Testis (tissue), 3 donors: ENCODE results near the gene ABCC4. TPM values are rescaled to one million over a fixed set of nuclear protein-coding genes. Genes with fewer than 3 reads are reported as not detected.

Experiments
- DNase-seq: peaks from one replicate; pipeline ENCODE4 v3.0.0-alpha.2; 2019
- H3K27ac ChIP-seq, 2 donors: fragments of 200-600 bp; sonication (generic); one replicate each; pipeline ENCODE4 v1.5.1; 2019
- H3K27me3 ChIP-seq: fragments of 200-600 bp; sonication (generic); one replicate; pipeline ENCODE4 v1.5.1; 2019
- H3K36me3 ChIP-seq: fragments of 200-600 bp; sonication (generic); one replicate; pipeline ENCODE4 v1.5.1; 2017; ENCODE audit warnings: low read depth; ENCODE audit errors: missing control alignments
- H3K4me1 ChIP-seq: fragments of 200-600 bp; sonication (generic); one replicate; pipeline ENCODE4 v1.5.1; 2019
- H3K4me3 ChIP-seq, 2 donors: fragments of 200-600 bp; sonication (generic); one replicate each; pipeline ENCODE4 v1.5.1; 2017 to 2019
- H3K9me3 ChIP-seq: fragments of 200-600 bp; sonication (generic); one replicate; pipeline ENCODE4 v1.5.1; 2017
- CTCF ChIP-seq, 3 experiments: fragments of 450-650 bp in 2 of 3; fragments of 200-600 bp in 1 of 3; sonication (generic) in 1 of 3; IDR thresholded peaks; one replicate each; pipeline ENCODE4 v1.5.1; 2016 to 2019; ENCODE audit warnings: antibody characterized with exemption in 3 of 3, mild to moderate bottlenecking in 2 of 3, moderate library complexity in 1 of 3
- POLR2A ChIP-seq: fragments of 450-650 bp; IDR thresholded peaks from one replicate; pipeline ENCODE4 v1.6.1; 2017; ENCODE audit warnings: antibody characterized with exemption, mild to moderate bottlenecking, moderate library complexity
- WGBS, 2 donors: methylation state at CpG; one replicate each; pipeline ENCODE4 v1.1.5; 2018; 5-methylcytosine and 5-hydroxymethylcytosine counted together
- intact Hi-C: fragments of 100-400 bp; cut with DNase I; formaldehyde crosslinking; loops from one replicate; pipeline ENCODE4 v1.15.1; 2023; ENCODE audit warnings: low total_unique reads
- polyA plus RNA-seq: library from polyadenylated mRNA; stranded (reverse); fragments of 350-450 nt; fragmentation: Illumina TruSeq; extraction: RNeasy Lipid Tissue Mini Kit (QIAGEN cat#74804); gene quantifications from one replicate; pipeline ENCODE4 v1.2.3, GENCODE V29; 2014; ENCODE audit warnings: low read depth, low replicate concordance; ENCODE audit not compliant: insufficient read depth
- total RNA-seq, 2 donors: library from RNA; depleted of rRNA; stranded (reverse); fragments of >200 nt; gene quantifications; one replicate each; pipeline ENCODE4 v1.2.3, GENCODE V29; 2016

Gene ABCC4
- total and polyA plus RNA-seq, 3 donors from 2014 or later: 11.0 to 23.5 (median 14.9) TPM

- no peak for DNase-seq
- H3K27me3 ChIP-seq: no peaks in the 10 kb centered on the region
- TF ChIP-seq POLR2A: no peak
- no peak overlapping the region for H3K27ac ChIP-seq
- no peak overlapping the region for H3K4me3 ChIP-seq
- intact Hi-C loops: no loop called here
- no peaks in the 10 kb centered on the region for H3K36me3 ChIP-seq
- 77 to 95% methylated on average over 3 of the region's 3 CpGs for WGBS, 2 donors
- no peaks in the 10 kb centered on the region for H3K4me1 ChIP-seq
- no peaks in the 10 kb centered on the region for H3K9me3 ChIP-seq
Observed at GRCh38 chr13:95091755-95092154, 209.5 kb downstream of the ABCC4 start.

GRCh38 chr13:95087746-95088305, 213.4 kb downstream of the ABCC4 start:
- DNase-seq: no peak

GRCh38 chr13:95086761-95087160, 214.5 kb downstream of the ABCC4 start:
- H3K9me3 ChIP-seq: no peaks in the 10 kb centered on the region
- intact Hi-C loops: no loop called here
- no peak overlapping the region for H3K27ac ChIP-seq
- no peaks in the 10 kb centered on the region for H3K36me3 ChIP-seq
- TF ChIP-seq POLR2A (no peak), CTCF (IDR thresholded peaks at IDR 0.05) (no peak)
- WGBS, 2 donors: 86 to 93% methylated on average over 2 of the region's 2 CpGs
- no peaks in the 10 kb centered on the region for H3K27me3 ChIP-seq
- H3K4me3 ChIP-seq: no peak overlapping the region
- DNase-seq: no peak
- H3K4me1 ChIP-seq: no peaks in the 10 kb centered on the region

More at GRCh38 chr13:95087746-95088305, 213.4 kb downstream of the ABCC4 start:
- no peaks in the 10 kb centered on the region for H3K9me3 ChIP-seq
- WGBS, 2 donors: 81 to 87% methylated on average over 3 of the region's 3 CpGs
- no peak overlapping the region for H3K27ac ChIP-seq
- intact Hi-C loops: no loop called here
- H3K4me1 ChIP-seq: no peaks in the 10 kb centered on the region
- TF ChIP-seq CTCF (IDR thresholded peaks at IDR 0.05) (no peak), POLR2A (no peak)
- H3K4me3 ChIP-seq: no peak overlapping the region
- H3K36me3 ChIP-seq: no peaks in the 10 kb centered on the region
- no peaks in the 10 kb centered on the region for H3K27me3 ChIP-seq

- Histone ChIP-seq H3K27ac (no peak overlapping the region), H3K4me3 (no peak overlapping the region), H3K27me3 (no peaks in the 10 kb centered on the region), H3K9me3 (no peaks in the 10 kb centered on the region), H3K4me1 (no peaks in the 10 kb centered on the region), H3K36me3 (no peaks in the 10 kb centered on the region)
- TF ChIP-seq CTCF (IDR thresholded peaks at IDR 0.05): no peak
- TF ChIP-seq POLR2A: no peak
- WGBS, 2 donors: 93% methylated on average over 3 of the region's 3 CpGs
- DNase-seq: no peak
- intact Hi-C loops: no loop called here
Observed at GRCh38 chr13:95083758-95084157, 217.5 kb downstream of the ABCC4 start.

GRCh38 chr13:95083066-95083465, 218.2 kb downstream of the ABCC4 start:
- intact Hi-C loops: no loop called here

More at GRCh38 chr13:95083066-95083465, 218.2 kb downstream of the ABCC4 start:
- WGBS, 2 donors: 91 to 95% methylated on average over 7 of the region's 7 CpGs
- H3K4me3 ChIP-seq: no peak overlapping the region
- no peak for DNase-seq
- H3K4me1 ChIP-seq: no peaks in the 10 kb centered on the region
- no peaks in the 10 kb centered on the region for H3K27me3 ChIP-seq
- H3K27ac ChIP-seq: no peak overlapping the region
- H3K9me3 ChIP-seq: no peaks in the 10 kb centered on the region
- no peak for TF ChIP-seq CTCF (IDR thresholded peaks at IDR 0.05)
- TF ChIP-seq POLR2A: no peak
- no peaks in the 10 kb centered on the region for H3K36me3 ChIP-seq
